ENCODE data around the gene PLIN1. TPM values are rescaled to one million over a fixed set of nuclear protein-coding genes. Genes with fewer than 3 reads are reported as not detected.

Gene PLIN1
- total RNA-seq, 1 donor from 2014 or later: 0.58 TPM

GRCh38 chr15:89677381-89677780 is 1.8 kb downstream of the PLIN1 start:
- no peak overlapping the region for H3K27ac Mint-ChIP-seq
- no peak for DNase-seq (ENCODE audit: extremely low spot score, unreplicated experiment)
- no peaks in the 10 kb centered on the region for H3K9me3 Mint-ChIP-seq
- no peaks in the 10 kb centered on the region for H3K4me1 Mint-ChIP-seq (ENCODE audit: unreplicated experiment)
- TF ChIP-seq, protein P1, sequence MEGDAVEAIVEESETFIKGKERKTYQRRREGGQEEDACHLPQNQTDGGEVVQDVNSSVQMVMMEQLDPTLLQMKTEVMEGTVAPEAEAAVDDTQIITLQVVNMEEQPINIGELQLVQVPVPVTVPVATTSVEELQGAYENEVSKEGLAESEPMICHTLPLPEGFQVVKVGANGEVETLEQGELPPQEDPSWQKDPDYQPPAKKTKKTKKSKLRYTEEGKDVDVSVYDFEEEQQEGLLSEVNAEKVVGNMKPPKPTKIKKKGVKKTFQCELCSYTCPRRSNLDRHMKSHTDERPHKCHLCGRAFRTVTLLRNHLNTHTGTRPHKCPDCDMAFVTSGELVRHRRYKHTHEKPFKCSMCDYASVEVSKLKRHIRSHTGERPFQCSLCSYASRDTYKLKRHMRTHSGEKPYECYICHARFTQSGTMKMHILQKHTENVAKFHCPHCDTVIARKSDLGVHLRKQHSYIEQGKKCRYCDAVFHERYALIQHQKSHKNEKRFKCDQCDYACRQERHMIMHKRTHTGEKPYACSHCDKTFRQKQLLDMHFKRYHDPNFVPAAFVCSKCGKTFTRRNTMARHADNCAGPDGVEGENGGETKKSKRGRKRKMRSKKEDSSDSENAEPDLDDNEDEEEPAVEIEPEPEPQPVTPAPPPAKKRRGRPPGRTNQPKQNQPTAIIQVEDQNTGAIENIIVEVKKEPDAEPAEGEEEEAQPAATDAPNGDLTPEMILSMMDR (conservative IDR thresholded peaks at IDR 0.05): no peak
- no peaks in the 10 kb centered on the region for H3K36me3 Mint-ChIP-seq
- no peak overlapping the region for H3K4me3 Mint-ChIP-seq
- H3K27me3 Mint-ChIP-seq: peaks cover 9% of the 10 kb centered on the region

DNA sequence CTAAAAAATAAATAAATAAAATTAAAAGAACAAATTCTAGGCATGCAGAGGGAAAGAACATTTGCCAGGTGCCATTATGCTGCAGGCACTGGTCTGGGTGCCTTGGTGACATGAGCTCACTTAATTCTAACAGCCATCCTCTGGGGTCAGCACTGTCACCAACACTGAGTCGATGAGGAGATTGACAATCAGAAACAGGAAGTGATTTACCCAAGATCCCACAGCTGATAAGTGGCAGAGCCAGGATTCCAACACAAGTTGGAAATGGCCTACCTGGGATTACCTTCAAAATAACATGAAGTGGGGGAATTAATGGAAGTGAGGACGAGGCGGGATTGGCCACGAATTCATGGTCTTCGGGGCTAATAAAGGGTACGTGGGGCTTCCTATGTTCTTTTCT is 3.6 kb downstream of the PLIN1 start:
- Mint-ChIP-seq H3K27ac (no peak overlapping the region), H3K9me3 (no peaks in the 10 kb centered on the region), H3K4me3 (no peak overlapping the region), H3K4me1 (ENCODE audit: unreplicated experiment) (no peaks in the 10 kb centered on the region), H3K27me3 (peaks cover 11% of the 10 kb centered on the region), H3K36me3 (no peaks in the 10 kb centered on the region)
- TF ChIP-seq, protein P1 (conservative IDR thresholded peaks at IDR 0.05): no peak
- DNase-seq (ENCODE audit: extremely low spot score, unreplicated experiment): no peak

DNA sequence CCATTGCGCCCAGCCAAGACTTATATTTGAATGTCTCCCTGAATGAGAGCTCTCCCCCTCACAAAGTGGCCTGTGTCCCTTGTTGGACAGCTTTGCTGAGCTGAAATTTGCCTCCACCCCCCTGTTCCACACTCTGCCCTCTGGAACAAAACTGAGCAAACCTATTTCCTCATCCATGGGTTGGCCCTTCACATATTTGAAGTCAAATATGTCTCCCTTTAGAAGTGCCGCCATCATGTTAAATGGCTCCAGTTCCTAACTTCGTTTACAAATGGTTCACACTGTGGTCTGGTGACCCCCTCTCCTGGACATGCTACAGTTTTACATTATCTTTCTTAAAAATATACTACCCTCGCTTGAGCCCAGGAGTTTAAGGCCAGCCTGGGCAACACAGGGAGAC is 4.6 kb downstream of the PLIN1 start:
- TF ChIP-seq, protein P1 (conservative IDR thresholded peaks at IDR 0.05): no peak
- Mint-ChIP-seq H3K27ac (no peak overlapping the region), H3K36me3 (no peaks in the 10 kb centered on the region), H3K27me3 (peaks cover 13% of the 10 kb centered on the region), H3K4me3 (no peak overlapping the region), H3K9me3 (no peaks in the 10 kb centered on the region), H3K4me1 (ENCODE audit: unreplicated experiment) (no peaks in the 10 kb centered on the region)
- no peak for DNase-seq (ENCODE audit: extremely low spot score, unreplicated experiment)

DNA sequence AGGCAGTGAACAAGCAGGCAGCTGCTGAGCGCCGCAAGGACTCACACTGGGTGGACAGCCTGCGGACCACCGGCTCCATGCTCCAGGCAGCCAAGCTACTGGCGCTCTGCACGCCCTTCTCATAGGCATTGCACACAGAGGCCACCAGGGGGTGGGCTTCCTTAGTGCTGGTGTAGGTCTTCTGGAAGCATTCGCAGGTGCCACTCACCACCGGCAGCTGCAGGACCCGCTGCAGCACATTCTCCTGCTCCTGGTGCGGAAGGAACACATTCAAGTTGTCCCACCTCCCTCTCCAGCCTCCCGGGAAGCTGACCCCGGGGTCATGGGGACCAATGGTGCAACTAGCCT is 6.0 kb downstream of the PLIN1 start:
- Mint-ChIP-seq H3K4me1 (ENCODE audit: unreplicated experiment) (no peaks in the 10 kb centered on the region), H3K4me3 (no peak overlapping the region), H3K9me3 (no peaks in the 10 kb centered on the region), H3K27ac (no peak overlapping the region), H3K36me3 (no peaks in the 10 kb centered on the region), H3K27me3 (peaks cover 13% of the 10 kb centered on the region)
- no peak for DNase-seq (ENCODE audit: extremely low spot score, unreplicated experiment)
- TF ChIP-seq, protein P1 (conservative IDR thresholded peaks at IDR 0.05): peak; percentile 78

DNA sequence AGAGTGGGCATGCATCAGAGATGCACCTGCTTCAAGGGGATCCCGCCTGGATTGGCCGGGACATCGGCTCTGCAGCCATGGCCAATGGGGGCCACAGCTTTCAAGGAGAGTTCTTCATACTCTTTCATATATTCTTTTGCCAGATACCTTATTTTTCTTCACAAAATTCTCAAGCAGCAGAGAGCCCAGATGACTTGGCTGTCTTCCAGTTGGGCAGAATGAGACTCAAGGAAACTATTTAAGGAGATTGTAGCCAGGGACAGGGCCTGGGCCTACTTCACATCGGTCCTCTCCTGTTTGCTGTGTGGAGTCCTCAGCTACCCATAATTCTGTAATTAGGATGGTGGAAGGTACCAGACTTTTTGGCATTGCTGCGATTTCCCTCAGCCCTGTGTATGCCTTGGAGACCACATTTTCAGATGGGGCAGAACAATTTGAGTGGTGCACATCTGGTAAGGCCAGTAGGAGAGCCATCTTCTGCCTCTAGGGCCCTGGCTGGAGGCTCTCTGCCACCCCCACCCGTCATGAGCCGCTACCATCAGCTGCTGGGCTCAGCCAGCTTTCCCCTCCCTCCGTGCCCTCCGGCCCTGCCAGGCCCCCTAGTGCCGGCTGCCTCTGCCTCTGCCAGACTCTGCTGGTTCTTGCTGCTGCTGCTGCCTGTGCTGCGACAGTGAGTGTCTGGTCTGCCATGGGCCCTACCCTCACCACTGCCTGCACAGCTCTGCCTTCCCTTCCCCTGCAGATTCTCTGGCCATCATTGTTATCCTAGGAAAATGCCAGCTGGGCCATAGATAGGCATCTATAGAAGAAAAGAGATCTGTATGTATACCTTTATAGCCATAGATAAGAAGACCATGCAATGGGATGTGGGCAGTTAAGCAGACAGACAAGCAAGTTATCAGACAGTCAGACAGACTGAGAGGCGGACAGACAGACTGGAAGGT is 6.7 kb downstream of the PLIN1 start:
- peaks cover 13% of the 10 kb centered on the region for H3K27me3 Mint-ChIP-seq

More for the DNA sequence above, 6.7 kb downstream of the PLIN1 start:
- Mint-ChIP-seq H3K4me3 (no peak overlapping the region), H3K36me3 (no peaks in the 10 kb centered on the region), H3K9me3 (no peaks in the 10 kb centered on the region), H3K4me1 (ENCODE audit: unreplicated experiment) (no peaks in the 10 kb centered on the region), H3K27ac (no peak overlapping the region)
- no peak for DNase-seq (ENCODE audit: extremely low spot score, unreplicated experiment)
- TF ChIP-seq, protein P1 (conservative IDR thresholded peaks at IDR 0.05): no peak

All from type B pancreatic cell (in vitro differentiated cells).